GM10847 (cell line): Measurements from ENCODE around the gene RAB14.

Experiments
- POLR2A ChIP-seq: IDR thresholded peaks from 2 replicates; pipeline ENCODE4 v1.6.1; 2011; ENCODE audit not compliant: insufficient read length; ENCODE audit errors: extremely low read depth

Gene RAB14

DNA sequence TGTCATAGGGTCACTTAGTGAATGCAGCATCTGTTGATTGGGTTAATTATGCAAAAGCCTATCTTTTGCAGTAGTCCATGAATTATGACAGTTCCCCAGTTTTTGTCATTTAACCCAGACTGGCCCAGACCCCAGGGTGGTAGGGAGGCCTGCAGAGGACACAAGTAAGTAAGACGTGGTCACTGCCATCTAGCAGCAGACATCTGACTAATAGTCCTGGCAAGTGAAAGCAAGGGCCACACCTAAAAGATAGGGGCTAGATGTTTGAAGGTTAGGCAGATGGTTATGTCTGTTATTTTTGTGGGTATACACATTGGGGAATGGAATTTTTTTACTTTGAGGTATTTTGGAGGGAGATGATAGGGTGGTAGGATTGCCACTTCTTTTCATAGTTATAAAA lies 48.0 kb downstream of the RAB14 start:
- TF ChIP-seq POLR2A: no peak

DNA sequence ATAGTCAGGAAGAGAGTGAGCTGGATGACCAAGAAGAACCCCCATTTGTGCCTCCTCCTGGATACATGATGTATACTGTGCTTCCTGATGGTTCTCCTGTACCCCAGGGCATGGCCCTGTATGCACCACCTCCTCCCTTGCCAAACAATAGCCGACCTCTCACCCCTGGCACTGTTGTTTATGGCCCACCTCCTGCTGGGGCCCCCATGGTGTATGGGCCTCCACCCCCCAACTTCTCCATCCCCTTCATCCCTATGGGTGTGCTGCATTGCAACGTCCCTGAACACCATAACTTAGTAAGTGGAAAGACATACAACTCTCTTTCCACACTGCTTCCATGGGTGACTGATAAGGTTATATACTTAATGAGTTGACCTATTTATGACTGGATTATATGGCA lies 51.5 kb downstream of the RAB14 start:
- no peak for TF ChIP-seq POLR2A

DNA sequence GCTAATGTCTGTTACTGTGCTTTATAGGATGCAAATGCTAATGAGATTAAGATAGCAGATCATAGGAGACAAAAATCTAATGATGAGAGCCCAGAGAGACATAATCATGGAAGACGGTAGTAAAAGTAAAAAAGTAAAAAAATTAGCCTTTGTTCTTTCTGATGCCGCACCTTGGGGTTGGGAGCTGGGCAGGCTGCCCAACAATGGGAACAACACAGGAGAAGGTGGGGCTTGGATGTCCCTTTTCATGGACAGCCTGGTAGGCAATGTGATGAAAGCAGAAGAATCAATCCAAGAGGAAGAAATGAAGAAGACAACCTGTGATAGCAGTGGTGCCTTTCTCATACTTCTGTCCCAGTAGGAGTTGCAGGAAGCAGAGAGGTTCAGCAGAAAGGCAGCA lies 57.2 kb downstream of the RAB14 start:
- TF ChIP-seq POLR2A: no peak

DNA sequence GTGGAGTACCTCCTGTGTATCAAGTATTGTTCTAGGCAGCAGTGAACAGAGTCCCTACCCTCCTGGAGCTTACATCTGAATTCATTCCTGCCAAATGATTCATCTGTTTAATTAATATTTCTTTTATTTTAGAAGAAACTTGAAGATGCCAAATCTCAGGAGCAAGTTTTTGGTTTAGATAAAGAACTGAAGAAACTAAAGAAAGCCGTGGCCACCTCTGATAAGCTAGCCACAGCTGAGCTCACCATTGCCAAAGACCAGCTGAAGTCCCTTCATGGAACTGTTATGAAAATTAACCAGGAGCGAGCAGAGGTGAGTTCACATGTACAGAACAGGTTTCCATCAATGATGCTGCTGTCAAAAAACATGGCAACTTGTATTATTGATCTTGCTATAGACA lies 57.9 kb downstream of the RAB14 start:
- no peak for TF ChIP-seq POLR2A

DNA sequence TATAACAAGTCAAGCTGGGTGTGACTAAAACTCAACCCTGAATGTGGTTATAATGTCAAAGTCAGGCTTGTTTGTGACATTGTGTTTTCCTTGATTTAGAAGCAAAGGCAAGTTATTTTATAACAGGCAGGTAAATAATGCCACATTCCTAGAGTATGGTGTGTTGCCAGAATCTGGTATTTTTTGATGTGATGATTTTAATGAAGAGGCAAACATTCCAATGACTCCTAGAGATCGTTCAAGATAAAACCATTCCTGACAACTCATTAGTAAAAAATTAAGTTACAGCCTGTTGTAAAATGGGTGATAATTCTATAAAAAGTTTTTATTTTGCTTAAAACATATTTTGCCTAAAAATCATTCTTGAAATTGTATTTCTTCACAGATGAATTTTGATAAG lies 60.0 kb downstream of the RAB14 start:
- TF ChIP-seq POLR2A: no peak

DNA sequence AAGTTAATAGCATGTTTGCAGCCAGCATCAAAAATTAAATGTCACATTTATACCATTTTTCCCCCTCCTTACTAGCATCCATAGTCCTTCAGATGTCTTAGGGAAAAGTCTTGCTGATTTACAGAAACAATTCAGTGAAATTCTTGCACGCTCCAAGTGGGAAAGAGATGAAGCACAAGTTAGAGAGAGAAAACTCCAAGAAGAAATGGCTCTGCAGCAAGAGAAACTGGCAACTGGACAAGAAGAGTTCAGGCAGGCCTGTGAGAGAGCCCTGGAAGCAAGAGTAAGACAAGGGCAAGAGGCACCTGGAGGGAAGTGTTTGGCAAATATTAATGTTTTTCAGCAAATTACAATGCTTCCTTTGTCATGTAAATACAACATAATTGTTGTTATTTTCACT lies 60.4 kb downstream of the RAB14 start:
- TF ChIP-seq POLR2A: no peak

DNA sequence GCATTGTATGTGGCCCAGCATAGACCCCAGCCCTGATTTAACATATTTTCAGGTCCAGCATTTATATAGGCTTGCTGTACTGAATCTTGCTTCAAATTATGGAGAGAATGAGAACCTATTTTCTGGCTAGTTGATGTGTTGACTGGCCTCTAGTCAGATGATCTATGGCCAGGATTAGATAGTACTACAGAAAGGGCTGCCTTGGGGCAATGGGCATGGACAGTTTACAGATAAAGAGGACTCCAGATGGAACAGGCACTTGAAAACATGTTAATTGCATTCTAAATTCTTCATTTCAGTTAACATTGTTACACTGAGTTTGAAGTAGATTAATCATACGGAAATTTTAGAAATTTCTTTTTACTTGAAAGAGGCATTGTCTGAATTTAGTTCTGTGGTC lies 61.5 kb downstream of the RAB14 start:
- no peak for TF ChIP-seq POLR2A

DNA sequence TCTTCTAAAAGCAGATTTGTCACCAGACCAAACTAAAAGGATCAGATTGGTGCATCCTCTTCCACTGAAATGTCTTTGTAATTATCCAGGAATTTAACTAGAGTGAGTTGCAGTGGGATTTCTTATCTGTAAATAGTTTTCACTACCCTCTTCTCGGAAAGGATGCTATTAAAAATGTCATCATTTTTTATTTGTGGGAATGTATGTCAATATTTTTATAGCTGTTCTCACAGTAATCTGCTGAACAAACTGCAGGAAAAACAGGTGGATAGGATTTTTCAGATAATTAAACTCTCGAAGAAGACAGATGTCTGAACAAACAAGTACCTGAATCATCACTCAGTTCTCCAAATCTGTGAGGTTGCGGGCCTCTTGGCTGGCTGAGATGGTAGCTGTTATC lies 62.7 kb downstream of the RAB14 start:
- no peak for TF ChIP-seq POLR2A

DNA sequence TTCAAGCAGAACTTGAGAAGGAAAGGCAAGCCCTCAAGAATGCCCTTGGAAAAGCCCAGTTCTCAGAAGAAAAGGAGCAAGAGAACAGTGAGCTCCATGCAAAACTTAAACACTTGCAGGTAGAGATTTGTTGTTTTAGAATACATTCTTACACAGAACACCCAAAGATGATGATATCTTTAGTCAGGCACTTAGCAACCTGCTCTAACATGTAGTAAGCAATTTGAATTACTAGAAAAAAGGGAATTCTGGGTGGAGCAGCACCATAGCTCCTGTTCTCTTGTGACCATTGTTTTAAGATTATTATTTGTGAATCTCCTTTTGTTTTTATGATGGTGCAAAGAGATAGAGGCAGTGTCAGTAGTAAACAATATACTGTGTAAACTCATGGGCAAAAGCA lies 63.1 kb downstream of the RAB14 start:
- TF ChIP-seq POLR2A: no peak

DNA sequence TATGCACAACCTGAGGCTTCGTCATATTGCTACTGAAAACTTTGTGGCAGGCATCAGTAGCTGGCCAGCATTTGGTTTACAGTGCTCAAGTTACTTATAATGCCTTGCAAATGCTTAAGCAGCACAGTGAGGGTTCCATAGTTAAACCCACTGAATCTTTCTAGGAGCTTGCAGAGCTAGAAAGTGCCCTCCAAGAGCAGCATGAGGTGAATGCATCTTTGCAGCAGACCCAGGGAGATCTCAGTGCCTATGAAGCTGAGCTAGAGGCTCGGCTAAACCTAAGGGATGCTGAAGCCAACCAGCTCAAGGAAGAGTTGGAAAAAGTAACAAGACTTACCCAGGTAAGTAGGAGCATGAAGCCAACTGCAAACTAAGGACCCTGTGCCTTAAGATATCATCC lies 66.0 kb downstream of the RAB14 start:
- no peak for TF ChIP-seq POLR2A

DNA sequence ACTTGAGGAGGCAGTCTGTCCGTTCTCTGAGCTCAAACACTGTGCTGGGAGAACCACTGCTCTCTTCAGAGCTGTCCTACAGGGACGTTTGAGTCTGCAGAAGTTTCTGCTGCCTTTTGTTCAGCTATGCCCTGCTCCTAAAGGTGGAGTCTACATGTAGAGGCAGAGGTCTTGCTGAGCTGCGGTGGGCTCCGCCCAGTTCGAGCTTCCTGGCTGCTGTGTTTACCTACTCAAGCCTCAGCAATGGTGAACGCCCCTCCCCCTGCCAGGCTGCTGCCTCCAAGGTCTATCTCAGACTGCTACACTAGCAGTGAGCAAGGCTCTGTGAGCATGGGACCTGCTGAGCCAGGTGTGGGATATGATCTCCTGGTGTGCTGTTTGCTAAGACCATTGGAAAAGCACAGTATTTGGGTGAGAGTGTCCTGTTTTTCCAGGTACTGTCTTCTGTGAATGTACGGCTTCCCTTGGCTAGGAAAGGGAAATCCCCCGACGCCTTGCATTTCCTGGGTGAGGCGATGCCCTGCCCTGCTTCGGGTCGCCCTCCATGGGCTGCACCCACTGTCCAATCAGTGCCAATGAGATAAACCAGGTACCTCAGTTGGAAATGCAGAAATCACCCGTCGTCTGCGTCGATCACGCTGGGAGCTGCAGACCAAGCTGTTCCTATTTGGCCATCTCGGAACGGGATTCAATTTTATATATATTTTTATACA lies 68.4 kb downstream of the RAB14 start:
- no peak for TF ChIP-seq POLR2A
